Tibial nerve (tissue), 3 donors: ENCODE measurements around the gene MMP25.

ENCODE experiments used
- POLR2A ChIP-seq, 2 donors: fragments of 450-650 bp; IDR thresholded peaks; one replicate each; pipeline ENCODE4 v1.6.1; 2017; ENCODE audit warnings: antibody characterized with exemption in 2 of 2, mild to moderate bottlenecking in 2 of 2, moderate library complexity in 2 of 2
- TF ChIP-seq, protein P1 (sequence below), 5 experiments: fragments of 200-600 bp in 3 of 5; fragments of 450-650 bp in 2 of 5; sonication (generic) in 3 of 5; IDR thresholded peaks; one replicate each; pipeline ENCODE4 v1.5.1; 2016 to 2019; ENCODE audit warnings: antibody characterized with exemption in 5 of 5, mild to moderate bottlenecking in 3 of 5, moderate library complexity in 2 of 5

DNA sequence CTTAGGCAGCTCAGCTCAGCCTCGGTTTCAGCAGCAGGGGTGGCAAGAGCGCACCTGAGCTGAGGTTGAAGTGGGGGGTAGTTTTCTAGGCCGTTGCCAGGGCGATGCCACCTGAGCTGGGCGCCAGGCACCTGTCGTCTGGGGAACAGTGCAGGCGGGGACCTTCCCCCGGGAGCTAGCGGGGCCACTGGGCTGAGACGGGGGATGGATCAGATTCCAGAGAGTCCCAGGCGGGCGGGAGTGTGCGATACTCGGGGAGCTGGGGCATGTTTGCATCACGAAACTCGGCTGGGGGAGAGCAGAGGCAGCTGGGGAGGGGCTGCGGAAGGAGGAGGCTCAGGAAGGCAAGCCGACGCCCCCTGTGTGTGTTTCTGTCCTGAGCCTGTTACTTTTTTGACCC is 34.1 kb upstream of the MMP25 start:
- TF ChIP-seq POLR2A (IDR thresholded peaks at IDR 0.05): no peak
- TF ChIP-seq, protein P1, sequence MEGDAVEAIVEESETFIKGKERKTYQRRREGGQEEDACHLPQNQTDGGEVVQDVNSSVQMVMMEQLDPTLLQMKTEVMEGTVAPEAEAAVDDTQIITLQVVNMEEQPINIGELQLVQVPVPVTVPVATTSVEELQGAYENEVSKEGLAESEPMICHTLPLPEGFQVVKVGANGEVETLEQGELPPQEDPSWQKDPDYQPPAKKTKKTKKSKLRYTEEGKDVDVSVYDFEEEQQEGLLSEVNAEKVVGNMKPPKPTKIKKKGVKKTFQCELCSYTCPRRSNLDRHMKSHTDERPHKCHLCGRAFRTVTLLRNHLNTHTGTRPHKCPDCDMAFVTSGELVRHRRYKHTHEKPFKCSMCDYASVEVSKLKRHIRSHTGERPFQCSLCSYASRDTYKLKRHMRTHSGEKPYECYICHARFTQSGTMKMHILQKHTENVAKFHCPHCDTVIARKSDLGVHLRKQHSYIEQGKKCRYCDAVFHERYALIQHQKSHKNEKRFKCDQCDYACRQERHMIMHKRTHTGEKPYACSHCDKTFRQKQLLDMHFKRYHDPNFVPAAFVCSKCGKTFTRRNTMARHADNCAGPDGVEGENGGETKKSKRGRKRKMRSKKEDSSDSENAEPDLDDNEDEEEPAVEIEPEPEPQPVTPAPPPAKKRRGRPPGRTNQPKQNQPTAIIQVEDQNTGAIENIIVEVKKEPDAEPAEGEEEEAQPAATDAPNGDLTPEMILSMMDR (IDR thresholded peaks at IDR 0.05): no peak
